Measurements from ENCODE around the gene UTF1. TPM values are rescaled to one million over a fixed set of nuclear protein-coding genes. Genes with fewer than 3 reads are reported as not detected.
"Not testable (repeated sequence)": the region's sequence is repeated elsewhere in the genome, so short reads cannot be mapped to it uniquely, and the experiment has no call there.

Gene UTF1
- total RNA-seq, 2 experiments from 2014 or later: not detected

- Histone ChIP-seq H4K20me1 (ENCODE audit: insufficient read depth, low read length) (no peaks in the 10 kb centered on the region), H3K27ac (ENCODE audit: low read depth, low read length, poor library complexity, severe bottlenecking) (no peak overlapping the region), H3K9me2 (ENCODE audit: insufficient read depth, low read length) (no peaks in the 10 kb centered on the region), H3K9me3 (ENCODE audit: low read length) (no peaks in the 10 kb centered on the region), H3K4me2 (ENCODE audit: low read length) (no peak overlapping the region), H3K4me3 (ENCODE audit: low read depth, low read length, poor library complexity, severe bottlenecking) (no peak overlapping the region), H3K36me3 (ENCODE audit: insufficient read depth, low read length) (no peaks in the 10 kb centered on the region), H3K79me2 (ENCODE audit: insufficient read depth, low read depth, low read length) (no peaks in the 10 kb centered on the region), H3K4me1 (ENCODE audit: insufficient read depth, low read length, poor library complexity, severe bottlenecking) (no peaks in the 10 kb centered on the region), H2AFZ (ENCODE audit: low read length) (no peak overlapping the region)
- intact Hi-C loops (cut with micrococcal nuclease; ENCODE audit: unreplicated experiment): no loop called here
- no TSS peak for BruUV-seq (replicated peaks)
- POLR2A ChIA-PET: no interaction called here
- DNase-seq (ENCODE audit: low spot score): no peak
- CTCF ChIA-PET (ENCODE audit: unreplicated experiment): no interaction called here
- TF ChIP-seq CTCF (conservative IDR thresholded peaks at IDR 0.05; ENCODE audit: low read length) (no peak), EZH2phosphoT487 (IDR thresholded peaks at IDR 0.05; ENCODE audit: borderline replicate concordance, low read depth, low read length) (no peak)
These were observed 8.7 kb upstream of the UTF1 start for GRCh38 chr10:133221331-133221730.

- H3K4me3 ChIP-seq (ENCODE audit: low read depth, low read length, poor library complexity, severe bottlenecking); H2AFZ ChIP-seq (ENCODE audit: low read length); H3K4me1 ChIP-seq (ENCODE audit: insufficient read depth, low read length, poor library complexity, severe bottlenecking); H3K9me3 ChIP-seq (ENCODE audit: low read length); intact Hi-C loops (cut with micrococcal nuclease; ENCODE audit: unreplicated experiment); CTCF ChIA-PET (ENCODE audit: unreplicated experiment); DNase-seq (ENCODE audit: low spot score); H3K36me3 ChIP-seq (ENCODE audit: insufficient read depth, low read length); H3K4me2 ChIP-seq (ENCODE audit: low read length); H4K20me1 ChIP-seq (ENCODE audit: insufficient read depth, low read length); BruUV-seq (replicated peaks); H3K79me2 ChIP-seq (ENCODE audit: insufficient read depth, low read depth, low read length); POLR2A ChIA-PET; H3K27ac ChIP-seq (ENCODE audit: low read depth, low read length, poor library complexity, severe bottlenecking); H3K9me2 ChIP-seq (ENCODE audit: insufficient read depth, low read length): not testable (repeated sequence)
These were observed 8.3 kb upstream of the UTF1 start for GRCh38 chr10:133221756-133222155.

GRCh38 chr10:133224076-133224475 lies 5.9 kb upstream of the UTF1 start:
- TF ChIP-seq EZH2phosphoT487 (IDR thresholded peaks at IDR 0.05; ENCODE audit: borderline replicate concordance, low read depth, low read length) (no peak), CTCF (conservative IDR thresholded peaks at IDR 0.05; ENCODE audit: low read length) (no peak)
- Histone ChIP-seq H2AFZ (ENCODE audit: low read length) (no peak overlapping the region), H3K79me2 (ENCODE audit: insufficient read depth, low read depth, low read length) (no peaks in the 10 kb centered on the region), H3K27ac (ENCODE audit: low read depth, low read length, poor library complexity, severe bottlenecking) (no peak overlapping the region), H3K4me1 (ENCODE audit: insufficient read depth, low read length, poor library complexity, severe bottlenecking) (no peaks in the 10 kb centered on the region), H3K4me2 (ENCODE audit: low read length) (no peak overlapping the region), H4K20me1 (ENCODE audit: insufficient read depth, low read length) (no peaks in the 10 kb centered on the region), H3K9me2 (ENCODE audit: insufficient read depth, low read length) (no peaks in the 10 kb centered on the region), H3K9me3 (ENCODE audit: low read length) (no peaks in the 10 kb centered on the region), H3K36me3 (ENCODE audit: insufficient read depth, low read length) (no peaks in the 10 kb centered on the region), H3K4me3 (ENCODE audit: low read depth, low read length, poor library complexity, severe bottlenecking) (no peak overlapping the region)
- no peak for DNase-seq (ENCODE audit: low spot score)
- CTCF ChIA-PET (ENCODE audit: unreplicated experiment): no interaction called here
- BruUV-seq (replicated peaks): no TSS peak
- intact Hi-C loops (cut with micrococcal nuclease; ENCODE audit: unreplicated experiment): no loop called here
- POLR2A ChIA-PET: no interaction called here

Data from OCI-LY7 (cell line).